B cell (primary cell): ENCODE data around the gene LYRM2.

Experiments used
- CTCF ChIP-seq: fragments of 200-600 bp; IDR thresholded peaks from one replicate; pipeline ENCODE4 v1.8.0; 2022; ENCODE audit warnings: antibody characterized with exemption, mild to moderate bottlenecking
- EZH2 ChIP-seq: IDR thresholded peaks from 2 replicates; pipeline ENCODE4 v1.6.1; 2012; ENCODE audit warnings: borderline replicate concordance, low read depth, mild to moderate bottlenecking, moderate library complexity, low read length; ENCODE audit not compliant: insufficient read depth, poor library complexity, severe bottlenecking

DNA sequence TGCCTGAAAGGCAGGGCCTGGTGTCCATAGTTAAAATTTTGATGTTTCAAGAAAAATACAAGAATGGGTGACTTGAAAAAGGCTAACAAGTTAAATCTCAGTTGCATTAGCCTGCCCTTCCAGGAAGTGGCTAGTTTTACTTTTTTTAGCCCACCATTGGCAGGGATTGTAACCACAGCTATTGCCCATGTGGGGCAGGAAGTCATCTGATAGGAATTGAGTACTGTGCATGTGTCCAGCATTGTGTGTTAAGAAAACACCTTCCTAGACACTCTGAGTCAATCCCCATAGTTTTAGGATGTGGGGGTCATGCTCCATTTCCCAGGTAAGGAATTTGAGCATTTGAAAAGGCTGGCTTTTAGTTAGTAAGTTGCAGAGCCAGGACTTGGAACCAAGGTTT is 26.9 kb downstream of the LYRM2 start:
- TF ChIP-seq CTCF (no peak), EZH2 (no peak)
